ENCODE data around the gene OR5F1. TPM values are rescaled to one million over a fixed set of nuclear protein-coding genes. Genes with fewer than 3 reads are reported as not detected.

Gene OR5F1
- not detected in 2 replicates for total RNA-seq (2014; rRNA removed; shearing (Covaris generic))

DNA sequence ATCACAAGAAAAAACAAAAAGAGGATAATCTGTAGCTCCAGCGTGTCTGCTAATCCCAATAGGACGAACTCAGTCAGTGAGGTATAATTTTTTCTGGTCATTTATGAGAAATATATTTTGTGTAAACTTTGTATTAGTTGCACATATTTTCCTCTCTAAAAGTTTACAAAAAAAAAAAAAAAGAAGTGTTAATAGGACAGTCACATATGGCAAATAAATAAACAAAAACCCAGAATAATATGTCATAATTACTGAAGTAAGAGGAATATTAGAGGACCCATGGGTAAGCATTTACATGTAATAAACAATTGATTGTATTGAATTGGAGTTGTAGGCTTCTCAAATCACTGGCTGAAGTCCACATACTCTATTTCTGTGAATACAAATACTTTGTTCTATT lies at the start of gene OR5F1:
Gene OR5F1 (minus strand): TSS at position 101 of the 400 bp plus-strand sequence. CDS start 0 bp downstream, at position 101.
- no peaks in the 10 kb centered on the region for H3K4me1 ChIP-seq (replicated peaks)
- H3K27me3 ChIP-seq (replicated peaks), result no peaks in the 10 kb centered on the region
- no peak within 1 kb of the TSS for H3K4me3 ChIP-seq
- no peak within 1 kb of the TSS for H3K27ac ChIP-seq
- H3K9me3 ChIP-seq (replicated peaks), result no peaks in the 10 kb centered on the region
- DNase-seq (ENCODE audit: low read depth in 1 of 2, low spot score in 2 of 2), result no peak
- no peaks in the 10 kb centered on the region for H3K36me3 ChIP-seq

DNA sequence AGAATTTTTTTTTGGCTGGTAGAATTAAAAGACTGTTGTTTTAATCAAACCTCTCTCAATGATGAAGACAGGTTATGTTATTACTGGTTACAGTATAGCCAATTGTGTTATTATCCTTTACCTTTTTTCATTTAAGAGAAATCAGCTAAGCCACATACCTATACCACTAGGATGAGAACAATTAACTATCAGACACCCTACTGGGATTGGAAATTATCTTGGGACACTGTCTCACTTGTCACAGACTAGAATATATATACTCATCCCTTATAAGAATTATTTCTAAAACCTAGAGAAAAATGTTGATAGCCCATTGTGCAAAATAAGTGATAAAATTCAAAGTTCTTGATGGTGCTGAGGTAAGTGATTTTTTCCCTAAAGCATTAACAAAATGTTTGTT lies 32.9 kb upstream of the OR5F1 start, which contains the start of gene OR5AS1:
Gene OR5AS1 (plus strand): TSS at position 301 of the 400 bp plus-strand sequence. CDS start 2,765 bp downstream, outside the sequence.
- no peaks in the 10 kb centered on the region for H3K27me3 ChIP-seq (replicated peaks)
- no peaks in the 10 kb centered on the region for H3K4me1 ChIP-seq (replicated peaks)
- no peak within 1 kb of the TSS for H3K4me3 ChIP-seq
- no peaks in the 10 kb centered on the region; the same call in 1 of the 2 replicates for H3K9me3 ChIP-seq (replicated peaks)
- H3K27ac ChIP-seq, result no peak within 1 kb of the TSS
- DNase-seq (ENCODE audit: low read depth in 1 of 2, low spot score in 2 of 2), result no peak
- no peaks in the 10 kb centered on the region for H3K36me3 ChIP-seq

DNA sequence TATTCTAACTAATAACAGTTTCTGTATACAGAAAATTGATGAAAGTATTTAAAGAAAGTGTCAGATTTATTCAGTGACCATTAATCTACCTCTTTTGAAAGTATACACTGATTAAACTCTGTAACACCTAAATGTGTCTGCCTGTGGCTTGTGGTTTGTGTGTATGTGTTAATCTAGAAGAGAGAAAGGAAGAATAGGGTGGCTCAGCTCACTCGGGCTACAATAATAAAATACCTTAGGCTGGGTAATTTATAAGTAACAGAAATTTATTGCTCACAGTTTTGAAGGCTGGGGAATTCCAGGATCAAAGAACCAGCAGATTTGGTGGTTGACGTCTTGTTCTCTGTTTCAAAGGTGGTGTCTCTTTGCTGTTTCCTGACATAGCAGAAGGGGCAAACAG lies 19.4 kb upstream of the OR5F1 start:
- no peak overlapping the region for H3K27ac ChIP-seq
- DNase-seq (ENCODE audit: low read depth in 1 of 2, low spot score in 2 of 2), result no peak

DNA sequence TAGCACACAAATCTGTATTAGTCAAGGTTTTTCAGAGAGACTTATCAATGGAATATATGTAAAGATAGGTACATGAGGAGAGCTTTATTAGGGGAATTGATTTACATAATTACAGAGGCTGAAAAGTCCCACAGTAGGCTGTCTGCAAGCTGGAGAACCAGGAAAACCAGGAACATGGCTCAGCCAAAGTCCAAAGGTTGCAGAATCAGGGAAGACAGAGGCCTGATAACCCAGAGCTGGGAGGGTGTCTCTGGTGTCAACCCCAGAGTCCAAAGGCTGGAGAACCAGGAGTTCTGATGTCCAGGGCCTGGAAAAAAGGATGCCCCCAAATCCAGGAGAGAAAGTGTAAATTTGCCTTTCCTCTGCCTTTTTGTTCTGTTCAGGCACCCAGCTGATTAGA lies 16.3 kb upstream of the OR5F1 start:
- no peaks in the 10 kb centered on the region for H3K4me1 ChIP-seq (replicated peaks)
- DNase-seq (ENCODE audit: low read depth in 1 of 2, low spot score in 2 of 2), result no peak
- H3K27me3 ChIP-seq (replicated peaks), result no peaks in the 10 kb centered on the region
- no peak overlapping the region for H3K4me3 ChIP-seq
- no peaks in the 10 kb centered on the region for H3K36me3 ChIP-seq
- no peak overlapping the region for H3K27ac ChIP-seq
- no peaks in the 10 kb centered on the region for H3K9me3 ChIP-seq (replicated peaks)

More for the DNA sequence above, 19.4 kb upstream of the OR5F1 start:
- H3K9me3 ChIP-seq (replicated peaks), result no peaks in the 10 kb centered on the region
- no peak overlapping the region for H3K4me3 ChIP-seq
- no peaks in the 10 kb centered on the region for H3K36me3 ChIP-seq
- no peaks in the 10 kb centered on the region for H3K4me1 ChIP-seq (replicated peaks)
- no peaks in the 10 kb centered on the region for H3K27me3 ChIP-seq (replicated peaks)

DNA sequence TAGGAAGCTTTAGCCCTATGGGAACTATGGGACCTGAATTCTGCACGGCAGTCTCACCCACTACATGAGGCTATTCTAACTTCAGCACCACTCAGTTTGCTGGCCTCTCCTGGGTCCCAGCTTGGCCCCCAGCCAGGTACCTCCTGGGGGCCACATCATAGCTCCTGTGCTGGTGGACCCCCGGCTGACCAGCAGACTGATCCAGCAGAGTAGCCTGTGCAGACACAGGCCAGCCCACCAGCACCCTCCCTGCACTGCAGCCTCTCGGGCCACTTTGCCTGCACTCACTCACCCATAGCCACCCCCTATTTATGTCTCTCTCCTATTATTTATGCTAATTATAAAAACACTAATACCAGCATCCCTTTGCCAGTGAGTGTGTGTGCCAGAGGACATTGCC lies 23.5 kb downstream of the OR5F1 start:
- no peak for DNase-seq (ENCODE audit: low read depth in 1 of 2, low spot score in 2 of 2)
- H3K27me3 ChIP-seq (replicated peaks), result no peaks in the 10 kb centered on the region
- H3K36me3 ChIP-seq, result no peaks in the 10 kb centered on the region
- H3K4me3 ChIP-seq, result no peak overlapping the region
- H3K27ac ChIP-seq, result no peak overlapping the region
- no peaks in the 10 kb centered on the region for H3K9me3 ChIP-seq (replicated peaks)
- no peaks in the 10 kb centered on the region for H3K4me1 ChIP-seq (replicated peaks)

DNA sequence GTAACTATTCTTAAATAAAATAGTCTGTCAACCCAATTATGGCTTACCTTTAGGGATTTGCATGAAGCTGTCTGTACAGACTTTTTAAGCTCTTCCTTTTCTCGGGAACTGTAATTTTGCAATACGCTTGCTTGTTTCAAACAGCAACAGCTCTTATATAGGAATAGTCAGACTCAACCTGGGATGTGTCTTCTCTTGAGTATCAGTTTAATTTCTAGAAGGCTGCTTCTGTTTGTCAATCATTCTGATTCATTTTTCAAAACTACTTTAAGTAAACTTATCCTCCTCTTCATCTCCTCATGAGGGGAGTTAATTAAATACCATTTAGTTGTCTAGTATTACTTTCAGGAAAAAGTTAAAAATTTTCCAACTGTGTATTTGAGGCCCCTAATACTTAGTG lies 24.6 kb downstream of the OR5F1 start, which contains the start of gene OR10AG1:
Gene OR10AG1 (minus strand): TSS at position 101 of the 400 bp plus-strand sequence. CDS start 38 bp downstream, at position 63.
- no peaks in the 10 kb centered on the region for H3K27me3 ChIP-seq (replicated peaks)
- H3K4me1 ChIP-seq (replicated peaks), result no peaks in the 10 kb centered on the region
- no peak within 1 kb of the TSS for H3K4me3 ChIP-seq
- H3K9me3 ChIP-seq (replicated peaks), result no peaks in the 10 kb centered on the region
- H3K27ac ChIP-seq, result no peak within 1 kb of the TSS
- H3K36me3 ChIP-seq, result no peaks in the 10 kb centered on the region
- no peak for DNase-seq (ENCODE audit: low read depth in 1 of 2, low spot score in 2 of 2)

DNA sequence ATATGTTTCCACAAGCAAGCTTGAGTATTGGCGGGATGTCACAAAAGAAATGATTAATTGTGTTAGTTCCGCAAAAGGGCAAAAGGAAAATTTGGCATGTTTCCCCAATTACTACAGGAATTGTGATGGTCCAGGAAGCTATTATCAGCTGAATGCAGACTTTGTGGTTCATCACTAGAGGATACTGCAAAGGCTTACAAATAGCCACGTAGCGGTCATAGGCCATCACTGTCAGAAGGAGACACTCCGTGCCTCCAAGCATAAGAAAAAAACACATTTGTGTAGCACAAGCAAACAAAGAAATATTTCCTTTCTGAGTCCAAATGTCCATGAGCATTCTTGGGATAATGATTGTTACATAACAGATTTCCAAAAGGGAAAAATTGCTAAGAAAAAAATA lies 26.5 kb downstream of the OR5F1 start:
- Histone ChIP-seq H3K4me3 (no peak overlapping the region), H3K36me3 (no peaks in the 10 kb centered on the region), H3K9me3 (replicated peaks) (no peaks in the 10 kb centered on the region), H3K27me3 (replicated peaks) (no peaks in the 10 kb centered on the region), H3K27ac (no peak overlapping the region), H3K4me1 (replicated peaks) (no peaks in the 10 kb centered on the region)
- DNase-seq (ENCODE audit: low read depth in 1 of 2, low spot score in 2 of 2), result no peak

DNA sequence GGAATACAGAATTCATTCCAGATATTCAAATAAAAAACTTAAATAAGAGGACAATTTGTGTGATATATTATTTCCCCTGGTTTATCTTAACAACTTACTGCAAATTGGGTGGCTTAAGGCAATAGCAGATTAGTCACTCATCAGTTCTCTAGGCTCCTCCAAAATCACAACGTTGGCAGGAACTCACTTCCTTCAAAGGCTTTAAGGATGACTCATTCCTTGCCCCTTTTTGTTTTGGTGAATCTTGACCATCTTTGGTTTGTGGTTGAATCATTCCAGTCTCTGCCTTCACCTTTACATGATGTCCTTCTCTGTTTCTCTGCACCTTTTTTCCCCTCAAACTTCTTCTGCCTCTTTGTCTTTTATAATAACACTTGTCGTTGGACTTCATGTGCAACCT lies 28.0 kb downstream of the OR5F1 start:
- no peaks in the 10 kb centered on the region for H3K36me3 ChIP-seq
- H3K27ac ChIP-seq, result no peak overlapping the region
- H3K9me3 ChIP-seq (replicated peaks), result no peaks in the 10 kb centered on the region
- H3K4me3 ChIP-seq, result no peak overlapping the region
- H3K27me3 ChIP-seq (replicated peaks), result no peaks in the 10 kb centered on the region
- DNase-seq (ENCODE audit: low read depth in 1 of 2, low spot score in 2 of 2), result no peak
- H3K4me1 ChIP-seq (replicated peaks), result no peaks in the 10 kb centered on the region

DNA sequence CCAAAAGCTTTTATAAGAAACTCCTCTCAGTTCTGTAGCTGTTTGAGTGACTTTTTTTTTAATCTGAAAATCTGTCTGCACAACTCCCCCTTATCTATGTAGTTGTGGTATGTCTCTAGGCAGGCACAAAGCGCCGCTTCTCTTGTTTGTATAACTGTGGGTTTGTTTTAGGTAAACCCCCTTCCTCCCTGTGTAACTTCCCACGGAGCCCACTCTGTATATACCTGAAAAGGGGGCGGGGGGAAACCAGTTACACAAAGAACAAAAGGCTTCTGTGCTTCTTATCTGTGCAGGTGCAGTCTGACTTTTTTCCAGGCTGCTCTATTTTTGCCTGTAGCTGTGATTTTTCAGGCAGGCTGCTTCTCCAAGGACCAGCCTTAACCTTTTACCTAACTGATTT lies 37.9 kb downstream of the OR5F1 start:
- no peaks in the 10 kb centered on the region for H3K9me3 ChIP-seq (replicated peaks)
- H3K4me3 ChIP-seq, result no peak overlapping the region
- no peaks in the 10 kb centered on the region for H3K36me3 ChIP-seq
- no peaks in the 10 kb centered on the region for H3K4me1 ChIP-seq (replicated peaks)
- H3K27ac ChIP-seq, result no peak overlapping the region
- no peaks in the 10 kb centered on the region for H3K27me3 ChIP-seq (replicated peaks)
- no peak for DNase-seq (ENCODE audit: low read depth in 1 of 2, low spot score in 2 of 2)

DNA sequence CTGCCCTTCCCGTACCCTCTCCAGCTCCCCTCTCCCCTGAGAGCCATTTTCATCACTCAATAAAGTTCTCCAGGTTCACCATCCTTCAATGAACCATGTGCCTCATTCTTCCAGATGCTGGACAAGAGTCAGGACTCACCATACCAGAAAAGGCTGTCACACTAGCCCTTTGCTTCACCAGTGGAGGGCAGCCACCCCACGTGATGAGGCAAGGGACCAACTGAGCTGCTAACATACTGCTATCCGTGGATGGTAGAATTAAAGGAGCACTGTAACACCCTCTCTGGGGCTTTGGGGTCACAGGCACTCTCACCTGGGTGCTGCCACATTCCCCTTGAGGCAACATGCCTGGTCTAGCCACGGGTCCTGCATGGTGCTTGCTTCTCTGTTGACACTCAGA lies 45.1 kb downstream of the OR5F1 start:
- H3K27ac ChIP-seq, result no peak overlapping the region
- no peaks in the 10 kb centered on the region for H3K4me1 ChIP-seq (replicated peaks)
- no peaks in the 10 kb centered on the region for H3K9me3 ChIP-seq (replicated peaks)
- H3K4me3 ChIP-seq, result no peak overlapping the region
- no peaks in the 10 kb centered on the region for H3K36me3 ChIP-seq
- no peaks in the 10 kb centered on the region for H3K27me3 ChIP-seq (replicated peaks)
- no peak for DNase-seq (ENCODE audit: low read depth in 1 of 2, low spot score in 2 of 2)

Other genes with a start within 250 kb of the OR5F1 start
- not detected in 2 replicates for gene OR5D13, start 221.2 kb downstream of the OR5F1 start, total RNA-seq (2014; rRNA removed; shearing (Covaris generic))
- not detected in 2 replicates for gene OR5D14, start 199.1 kb downstream of the OR5F1 start, total RNA-seq (2014; rRNA removed; shearing (Covaris generic))
- gene OR5L1, start 183.3 kb downstream of the OR5F1 start, total RNA-seq (2014; rRNA removed; shearing (Covaris generic)), result not detected in 2 replicates
- gene OR5D18, start 175.0 kb downstream of the OR5F1 start, total RNA-seq (2014; rRNA removed; shearing (Covaris generic)), result not detected in 2 replicates
- not detected in 2 replicates for gene OR5L2, start 167.4 kb downstream of the OR5F1 start, total RNA-seq (2014; rRNA removed; shearing (Covaris generic))
- gene OR5D16, start 155.9 kb downstream of the OR5F1 start, total RNA-seq (2014; rRNA removed; shearing (Covaris generic)), result not detected in 2 replicates
- gene TRIM51, start 111.3 kb downstream of the OR5F1 start, total RNA-seq (2014; rRNA removed; shearing (Covaris generic)), result not detected in 2 replicates
- gene OR5W2, start 80.0 kb downstream of the OR5F1 start, total RNA-seq (2014; rRNA removed; shearing (Covaris generic)), result not detected in 2 replicates
- gene OR5I1, start 58.2 kb downstream of the OR5F1 start, total RNA-seq (2014; rRNA removed; shearing (Covaris generic)), result not detected in 2 replicates
- gene OR10AG1, start 24.7 kb downstream of the OR5F1 start, total RNA-seq (2014; rRNA removed; shearing (Covaris generic)), result not detected in 2 replicates
- gene OR5AS1, start 33.0 kb upstream of the OR5F1 start, total RNA-seq (2014; rRNA removed; shearing (Covaris generic)), result not detected in 2 replicates
- gene OR8I2, start 98.7 kb upstream of the OR5F1 start, total RNA-seq (2014; rRNA removed; shearing (Covaris generic)), result not detected in 2 replicates
- not detected in 2 replicates for gene OR8H2, start 109.1 kb upstream of the OR5F1 start, total RNA-seq (2014; rRNA removed; shearing (Covaris generic))
- gene OR8H3, start 127.7 kb upstream of the OR5F1 start, total RNA-seq (2014; rRNA removed; shearing (Covaris generic)), result not detected in 2 replicates
- not detected in 2 replicates for gene OR8J3, start 145.6 kb upstream of the OR5F1 start, total RNA-seq (2014; rRNA removed; shearing (Covaris generic))
- not detected in 2 replicates for gene OR8K5, start 165.7 kb upstream of the OR5F1 start, total RNA-seq (2014; rRNA removed; shearing (Covaris generic))
- gene OR5J2, start 182.0 kb upstream of the OR5F1 start, total RNA-seq (2014; rRNA removed; shearing (Covaris generic)), result not detected in 2 replicates
- gene OR5T2, start 239.6 kb upstream of the OR5F1 start, total RNA-seq (2014; rRNA removed; shearing (Covaris generic)), result not detected in 2 replicates

Measured in SJSA1 (cell line).